ENCODE results near the gene PDZK1IP1. TPM values are rescaled to one million over a fixed set of nuclear protein-coding genes. Genes with fewer than 3 reads are reported as not detected.
A peak's percentile ranks its signal among the peaks of the same experiment; 100 is the strongest.
"Not testable (repeated sequence)": the region's sequence is repeated elsewhere in the genome, so short reads cannot be mapped to it uniquely, and the experiment has no call there.

PDZK1IP1 gene
- total RNA-seq, 1 donor from 2014 or later: 91.1 TPM

DNA sequence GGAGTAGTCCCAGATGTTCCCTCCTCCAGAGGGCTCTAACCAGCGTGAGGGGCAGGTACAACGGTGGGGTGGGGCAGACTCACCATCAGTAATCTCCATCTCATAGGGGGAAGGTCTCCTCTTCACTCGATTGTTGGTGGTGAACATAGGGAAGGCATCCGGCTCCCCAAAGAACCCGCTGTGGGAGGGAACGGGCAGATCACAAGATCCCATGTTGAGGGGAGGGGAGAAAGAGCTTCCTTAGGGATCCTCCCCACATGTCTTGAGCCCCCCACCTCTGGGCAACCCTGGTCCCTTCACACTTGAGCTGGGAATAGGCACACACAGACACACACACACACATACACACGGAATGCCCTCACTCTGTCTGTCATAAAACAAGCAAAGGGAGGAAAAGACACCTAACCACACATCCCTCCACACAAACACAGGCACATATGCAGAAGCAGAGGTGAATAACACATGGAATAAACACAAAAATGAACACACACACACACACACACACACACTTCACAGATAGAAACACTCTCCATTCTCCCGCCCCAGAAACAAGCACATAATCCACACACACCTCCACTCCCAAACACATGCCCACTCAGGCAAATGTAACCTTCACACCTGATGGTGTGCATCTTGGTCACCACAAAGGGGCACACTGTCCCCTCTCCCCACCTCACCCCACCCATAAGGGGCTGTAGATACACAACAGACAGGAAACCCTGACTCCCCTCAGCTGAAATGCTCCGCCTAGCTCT lies 34.3 kb upstream of the PDZK1IP1 start:
- DNase-seq (ENCODE audit: low spot score): no peak

DNA sequence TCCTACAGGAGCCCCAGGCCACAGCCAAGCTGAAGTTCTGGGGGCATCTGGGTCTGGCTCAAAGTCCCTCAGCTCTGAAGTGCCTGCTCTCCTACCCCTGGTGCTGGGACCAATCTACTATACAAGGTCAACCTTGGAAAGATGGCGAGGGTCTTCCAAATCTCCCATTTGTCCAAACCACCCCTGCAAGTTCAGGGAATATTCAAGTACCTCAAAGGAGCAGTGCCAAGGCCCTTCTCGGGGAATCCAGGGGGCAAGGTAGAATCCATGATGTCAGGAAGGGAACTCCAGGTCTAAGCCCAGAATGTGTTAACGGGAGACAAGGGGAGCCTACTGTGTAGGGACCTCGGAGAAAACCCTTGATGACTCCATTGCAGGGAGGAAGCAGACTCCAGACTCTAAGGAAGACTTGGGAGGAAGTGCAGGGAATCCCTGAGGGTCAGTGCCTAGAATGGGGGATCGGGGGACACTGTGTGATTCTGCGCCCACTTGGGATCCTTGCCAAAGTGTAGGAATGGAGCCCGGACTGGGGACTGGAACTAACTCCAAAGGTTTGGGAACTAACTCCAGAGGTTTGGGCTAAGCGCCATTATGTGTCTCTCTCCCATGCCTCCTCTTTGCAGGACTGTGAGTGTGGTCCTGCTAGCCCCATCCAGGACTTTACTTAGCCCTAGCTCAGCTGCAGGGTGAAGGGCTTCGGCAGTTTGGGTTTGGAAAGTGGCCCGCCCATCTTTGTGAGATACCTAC lies 33.5 kb upstream of the PDZK1IP1 start:
- no peak for DNase-seq (ENCODE audit: low spot score)

DNA sequence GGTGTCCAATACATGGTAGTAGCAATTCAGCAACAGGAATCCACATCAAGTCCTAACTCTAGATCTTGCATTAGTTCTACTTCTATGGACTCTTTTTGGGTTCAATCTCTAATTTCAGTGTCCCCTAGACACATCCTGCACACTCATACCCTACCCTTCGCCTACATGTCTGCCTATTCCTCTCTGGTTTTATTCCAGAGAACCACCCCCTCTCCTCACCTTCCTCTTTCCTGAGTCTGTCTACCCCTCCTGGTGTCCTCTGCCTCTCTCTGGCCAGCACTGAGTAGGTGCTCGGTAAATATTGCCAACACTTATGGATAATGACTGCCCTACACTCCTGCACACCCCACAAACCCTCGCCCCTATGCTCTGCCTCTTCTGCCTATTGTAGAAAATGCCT lies 32.6 kb upstream of the PDZK1IP1 start:
- DNase-seq (ENCODE audit: low spot score): no peak

DNA sequence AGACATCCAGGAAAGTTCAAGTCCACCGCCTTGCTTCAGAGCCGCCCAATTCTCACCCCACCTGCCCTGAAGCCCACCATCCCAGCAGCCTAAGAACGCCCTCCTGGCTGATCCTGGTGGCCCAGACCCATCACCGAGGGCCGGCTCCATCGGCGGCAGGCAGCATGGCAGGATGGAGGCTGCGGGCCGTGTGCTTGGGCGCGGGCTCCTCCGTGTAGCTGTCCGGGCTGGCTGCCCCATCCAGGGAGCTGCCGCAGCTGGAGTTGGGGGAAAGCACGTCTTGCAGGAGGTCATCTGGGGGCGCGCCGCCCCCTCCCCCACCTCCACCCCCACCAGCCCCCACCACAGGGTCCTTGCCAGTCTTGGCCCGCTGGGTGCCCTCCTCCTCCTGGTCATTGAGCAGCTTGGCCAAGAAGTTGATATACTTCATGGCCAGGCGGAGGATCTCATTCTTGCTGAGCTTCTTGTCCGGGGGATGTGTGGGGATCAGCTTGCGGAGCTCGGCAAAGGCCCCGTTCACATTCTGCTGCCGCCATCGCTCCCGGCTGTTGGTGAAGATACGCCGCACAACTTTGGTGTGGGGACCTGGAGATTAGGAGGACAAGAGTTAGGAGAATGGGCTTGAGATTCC lies 29.9 kb upstream of the PDZK1IP1 start:
- DNase-seq (ENCODE audit: low spot score): no peak

DNA sequence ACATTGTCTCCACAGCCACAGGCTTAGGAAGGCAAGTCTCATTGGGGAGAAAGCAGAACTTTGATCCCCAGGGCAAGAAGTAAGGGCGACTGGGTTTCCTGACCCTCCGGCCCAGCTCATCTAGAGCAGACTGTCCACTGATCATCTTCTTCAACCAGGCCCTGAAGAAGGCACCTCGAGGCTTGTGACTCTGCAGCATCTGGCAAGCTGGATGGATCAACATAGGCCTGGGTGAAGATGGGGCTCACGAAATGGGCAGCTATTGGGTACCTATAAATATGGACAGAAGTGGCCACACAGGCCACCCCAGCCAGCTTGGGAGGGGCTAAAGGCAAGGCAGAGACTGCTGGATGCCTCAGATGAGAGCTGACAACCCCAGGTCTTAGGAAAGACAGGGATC lies 29.2 kb upstream of the PDZK1IP1 start:
- DNase-seq (ENCODE audit: low spot score): no peak

DNA sequence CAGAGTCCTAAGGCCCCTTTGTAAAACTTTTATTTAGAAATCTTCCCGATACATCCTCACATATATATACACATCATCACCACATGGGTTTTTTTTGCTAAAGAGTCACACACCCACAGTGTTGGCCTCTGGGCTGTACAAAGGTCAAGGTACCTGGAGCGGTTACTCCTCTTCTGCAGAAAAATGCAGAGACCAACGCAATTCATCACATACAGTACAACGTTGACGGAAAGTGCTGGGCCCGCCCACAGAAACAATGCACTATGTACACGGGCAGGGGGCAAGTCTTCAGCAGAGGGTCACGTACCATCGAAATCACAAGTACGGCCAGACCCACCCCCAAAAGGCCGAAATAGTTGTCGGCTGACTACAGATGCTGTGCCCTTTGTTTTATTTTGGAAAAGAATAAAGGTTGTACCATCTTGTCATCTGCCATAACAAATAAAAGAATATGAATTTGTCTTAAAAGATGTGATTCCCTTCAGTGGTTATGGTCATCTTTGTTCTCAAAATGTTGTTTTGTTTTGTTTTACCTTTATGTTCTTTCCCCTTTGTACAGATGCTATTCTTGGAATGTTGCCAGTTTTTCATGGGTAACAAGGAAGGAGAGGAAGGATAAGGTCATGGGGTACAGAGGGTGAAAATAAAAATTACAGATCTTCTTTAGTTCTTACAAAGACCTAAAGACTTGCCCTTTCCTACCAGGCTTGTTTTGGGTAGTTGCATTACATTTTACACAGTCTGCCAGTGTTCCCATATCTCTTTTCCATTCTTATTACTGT lies 26.6 kb upstream of the PDZK1IP1 start:
- no peak for DNase-seq (ENCODE audit: low spot score)

DNA sequence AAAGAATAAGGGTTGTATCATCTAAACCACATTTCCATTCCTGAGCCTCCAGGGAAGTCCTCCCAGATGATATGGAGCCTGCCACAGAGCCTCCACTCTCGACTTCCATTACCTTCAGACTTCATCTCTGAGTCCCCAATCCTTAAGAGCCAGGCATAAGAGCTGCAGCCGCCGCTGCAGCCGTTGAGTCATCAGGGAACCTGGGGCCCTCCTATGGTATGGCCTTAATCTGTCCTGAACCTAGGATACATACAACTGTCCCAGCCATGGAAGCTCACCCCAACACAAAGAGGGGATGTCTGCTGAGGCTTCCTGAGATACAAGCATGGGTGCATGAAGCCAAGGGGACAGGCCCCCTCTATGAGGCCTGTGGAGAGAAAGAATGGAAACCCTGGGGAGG lies 25.9 kb upstream of the PDZK1IP1 start:
- no peak for DNase-seq (ENCODE audit: low spot score)

DNA sequence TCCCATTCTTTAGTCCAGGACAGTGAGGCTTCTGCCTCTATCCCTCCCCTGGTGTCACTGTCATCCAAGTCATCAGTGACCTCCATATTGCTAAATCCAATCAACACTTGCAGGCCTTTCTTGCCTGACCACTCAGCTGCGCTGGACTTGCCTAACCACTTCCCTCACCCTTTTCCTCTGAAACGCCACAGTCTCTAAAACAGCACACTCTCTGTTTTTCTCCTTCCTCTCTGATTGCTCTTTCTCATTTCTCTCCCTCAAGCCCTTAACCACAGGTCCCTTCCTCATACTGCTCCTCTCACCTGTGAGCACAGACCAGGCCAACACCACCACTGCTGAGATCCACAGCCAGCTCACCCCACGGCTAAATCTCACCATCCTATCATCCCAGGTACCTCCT lies 24.7 kb upstream of the PDZK1IP1 start:
- no peak for DNase-seq (ENCODE audit: low spot score)

DNA sequence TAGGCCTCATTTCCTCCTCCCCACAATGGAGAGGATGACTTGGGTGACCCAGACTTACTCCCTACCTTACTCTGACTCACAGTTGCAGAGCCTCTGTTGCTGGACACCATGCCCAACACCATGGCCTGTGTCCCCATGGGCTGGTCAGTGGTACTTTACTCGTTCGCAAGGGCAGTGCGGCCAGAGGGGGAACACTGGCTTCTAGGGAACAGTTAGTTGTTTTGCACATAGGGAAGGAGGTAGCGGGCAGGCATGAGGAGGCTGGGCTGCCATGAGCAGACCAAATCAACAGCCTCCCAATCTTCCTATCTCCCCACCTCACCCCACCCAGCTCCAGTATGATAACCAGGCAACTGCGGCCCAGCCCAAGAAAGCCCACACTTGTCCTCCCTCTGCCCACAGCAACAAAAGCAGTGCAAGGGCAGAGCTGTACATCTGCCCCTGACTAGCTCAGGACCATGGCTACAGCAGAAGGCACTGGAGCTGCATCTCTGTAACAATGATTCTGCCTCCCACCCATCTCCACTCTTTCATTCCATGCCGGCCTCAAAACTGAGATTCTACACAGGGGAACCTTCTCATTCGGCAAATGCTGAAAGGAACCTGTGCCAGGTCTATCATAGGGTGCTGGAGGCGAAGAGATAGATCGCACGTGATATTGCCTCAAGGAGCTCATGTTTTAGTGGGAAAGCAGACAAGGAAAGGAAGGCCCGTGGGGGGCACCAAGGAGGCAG lies 23.6 kb upstream of the PDZK1IP1 start:
- DNase-seq (ENCODE audit: low spot score): no peak

DNA sequence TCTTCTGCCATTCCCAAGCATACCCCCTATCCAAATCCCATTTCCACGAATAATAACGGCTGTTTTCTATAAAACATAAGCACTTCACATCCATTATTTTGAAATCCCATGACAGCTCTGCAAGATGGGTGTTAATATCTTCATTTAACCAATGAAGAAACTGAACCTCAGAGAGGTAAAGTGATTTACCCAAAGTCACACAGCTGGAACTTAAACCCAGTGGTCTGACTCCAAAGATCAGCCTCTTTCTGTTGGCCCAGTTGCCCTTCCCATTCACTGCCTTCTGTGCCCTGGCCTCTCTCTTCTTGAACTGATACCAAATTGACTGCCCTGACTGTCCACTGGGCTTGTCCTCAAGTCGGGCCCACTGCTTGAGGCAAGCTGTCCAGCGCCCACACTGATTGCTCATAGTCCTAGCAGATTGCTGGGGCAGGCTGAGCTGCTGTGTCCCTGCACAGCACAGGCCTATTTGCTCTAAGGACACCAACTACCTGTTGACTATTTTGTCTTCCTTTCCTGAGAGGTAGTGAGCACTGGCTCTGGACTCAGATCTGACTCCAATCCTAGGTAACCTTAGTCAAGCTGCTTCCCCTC lies 22.9 kb upstream of the PDZK1IP1 start:
- no peak for DNase-seq (ENCODE audit: low spot score)

DNA sequence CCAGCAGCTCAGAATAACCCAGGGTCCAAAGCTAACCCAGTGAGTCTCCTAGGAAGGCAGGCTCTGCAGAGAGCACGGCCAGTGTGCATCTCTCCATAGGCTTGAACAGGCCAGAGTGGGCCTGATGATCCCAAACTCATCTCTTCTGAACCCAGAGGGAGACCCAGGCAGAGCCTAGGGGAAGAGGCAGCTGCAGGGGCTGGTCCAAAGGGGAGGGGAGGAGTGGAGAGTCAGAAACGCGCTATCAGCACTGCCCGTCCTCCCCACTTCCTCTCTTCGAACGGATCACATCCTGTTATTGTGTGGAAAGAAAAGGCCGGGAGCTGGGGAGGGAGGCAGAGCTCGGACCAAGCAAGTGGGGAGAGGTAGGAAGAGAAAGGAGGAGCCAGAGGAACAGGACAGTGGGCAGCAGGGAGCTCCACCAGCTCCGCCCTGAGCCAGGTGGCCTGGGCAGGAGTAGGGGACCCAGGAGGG lies 22.0 kb upstream of the PDZK1IP1 start:
- DNase-seq (ENCODE audit: low spot score): peak; percentile 38

DNA sequence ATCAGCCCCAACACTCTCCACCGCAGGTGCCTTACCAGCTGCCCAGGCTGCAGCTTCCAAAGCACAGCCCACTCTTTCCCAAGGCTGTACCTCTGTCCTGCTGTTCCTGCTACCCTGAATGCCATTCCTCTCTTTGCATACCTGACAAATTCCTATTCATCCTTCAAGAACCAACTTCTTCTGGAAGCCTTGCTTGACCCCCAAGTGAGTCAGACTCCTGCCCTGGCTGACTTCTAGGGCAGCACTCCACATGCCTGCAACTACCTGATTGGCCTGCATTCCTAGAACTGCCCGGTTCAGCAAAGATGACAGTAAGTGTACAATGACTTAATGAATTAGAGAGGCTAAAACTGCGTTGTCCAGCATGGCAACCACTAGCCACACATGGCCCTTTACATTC lies 20.8 kb upstream of the PDZK1IP1 start:
- DNase-seq (ENCODE audit: low spot score): no peak

DNA sequence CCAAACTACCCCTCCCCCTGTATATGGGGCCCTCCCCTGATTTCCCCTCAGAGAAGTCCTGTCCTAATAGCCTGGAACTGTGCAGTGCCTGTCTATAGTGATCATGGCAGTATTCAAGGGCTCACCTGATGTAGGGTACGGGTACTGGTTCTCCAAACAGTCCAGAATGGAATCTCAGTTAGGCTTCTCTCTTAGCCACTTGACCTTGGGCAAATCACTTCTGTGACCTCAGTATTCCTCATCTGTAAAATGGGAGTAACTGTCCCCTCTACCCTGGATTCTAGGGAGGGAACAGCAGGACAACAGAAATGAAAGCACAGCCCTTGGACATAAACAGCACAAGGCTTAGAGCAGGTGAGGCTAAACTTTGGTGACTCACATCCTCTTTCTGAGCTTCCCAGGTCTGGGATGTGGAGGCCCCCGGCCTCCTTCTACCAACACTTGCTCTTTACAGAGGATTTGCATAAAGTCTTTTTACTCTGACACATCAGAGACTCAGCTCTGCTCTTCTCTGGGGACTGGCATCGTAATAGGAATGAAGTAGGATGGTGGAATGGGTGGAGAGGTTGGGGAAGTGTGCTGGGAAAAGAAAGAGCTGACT lies 20.0 kb upstream of the PDZK1IP1 start:
- no peak for DNase-seq (ENCODE audit: low spot score)

DNA sequence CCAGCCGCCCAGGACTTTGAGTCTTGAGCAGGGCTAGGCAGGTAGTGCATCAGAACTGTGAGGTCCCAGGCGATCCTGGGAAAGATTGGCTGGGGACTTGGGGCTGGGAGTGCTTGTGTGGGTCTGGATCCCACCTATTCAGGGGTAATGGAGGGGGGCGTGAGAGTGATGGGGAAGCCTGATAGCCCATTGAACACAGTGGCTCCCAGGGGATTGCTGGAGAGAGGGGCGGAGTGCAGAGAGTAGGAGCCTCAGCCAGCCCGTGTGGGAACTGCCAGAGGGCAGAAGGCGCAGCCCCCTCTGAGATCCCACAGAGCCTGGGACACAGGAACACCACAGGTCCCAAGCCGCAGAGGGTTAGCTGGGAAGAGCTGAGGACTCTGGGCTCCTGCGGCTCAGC lies 19.3 kb upstream of the PDZK1IP1 start:
- DNase-seq (ENCODE audit: low spot score): no peak

DNA sequence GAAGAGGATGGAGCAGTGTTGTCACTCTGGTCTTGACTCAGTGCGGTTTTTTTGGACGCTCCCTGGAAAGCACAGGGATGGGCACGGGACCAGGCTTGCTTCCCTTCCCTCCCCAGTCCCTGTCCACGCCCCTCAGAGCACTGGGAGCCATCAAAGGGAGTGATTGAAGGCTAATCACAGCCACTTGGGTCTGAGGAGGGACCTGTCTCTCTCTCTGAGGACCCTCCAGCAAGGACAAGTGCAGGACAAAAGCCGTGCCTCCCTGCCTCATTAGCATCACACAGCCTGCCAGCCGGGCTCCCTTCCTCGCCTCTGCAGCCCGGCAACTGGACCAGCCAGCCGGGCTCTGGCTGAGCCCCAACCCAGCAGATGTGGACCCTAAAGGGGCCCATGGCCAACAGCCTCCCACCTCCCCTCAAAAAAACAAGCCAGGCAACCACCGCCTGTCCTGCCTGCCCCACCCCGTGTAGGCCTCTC lies 18.6 kb upstream of the PDZK1IP1 start:
- DNase-seq (ENCODE audit: low spot score): no peak

DNA sequence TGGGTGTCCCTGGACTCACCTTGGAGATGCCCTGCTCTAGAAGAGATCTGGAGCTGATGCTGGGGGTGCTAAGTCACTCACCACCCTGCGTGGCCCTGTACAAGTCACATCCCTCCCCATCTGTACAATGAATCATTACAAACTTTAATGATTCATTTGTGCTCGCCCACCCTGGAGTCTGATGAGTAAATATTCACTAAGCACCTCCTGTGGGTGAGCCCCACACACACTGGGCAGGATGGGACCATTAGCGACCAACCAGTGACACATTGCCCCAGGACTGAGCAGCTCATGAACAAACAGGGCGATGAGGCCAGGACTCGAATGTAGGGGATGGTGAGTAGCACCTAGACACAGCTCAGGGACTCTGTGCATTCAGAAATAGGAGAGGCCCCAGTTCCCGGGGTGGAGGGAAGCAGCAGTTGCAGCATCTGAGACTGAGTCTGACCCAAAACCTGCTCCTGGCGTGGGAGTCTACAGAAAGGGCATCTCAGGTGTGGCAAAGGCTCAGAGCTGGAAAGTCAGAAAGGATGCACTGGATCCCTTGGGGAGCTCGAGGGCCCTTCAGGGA lies 18.1 kb upstream of the PDZK1IP1 start:
- DNase-seq (ENCODE audit: low spot score): no peak

DNA sequence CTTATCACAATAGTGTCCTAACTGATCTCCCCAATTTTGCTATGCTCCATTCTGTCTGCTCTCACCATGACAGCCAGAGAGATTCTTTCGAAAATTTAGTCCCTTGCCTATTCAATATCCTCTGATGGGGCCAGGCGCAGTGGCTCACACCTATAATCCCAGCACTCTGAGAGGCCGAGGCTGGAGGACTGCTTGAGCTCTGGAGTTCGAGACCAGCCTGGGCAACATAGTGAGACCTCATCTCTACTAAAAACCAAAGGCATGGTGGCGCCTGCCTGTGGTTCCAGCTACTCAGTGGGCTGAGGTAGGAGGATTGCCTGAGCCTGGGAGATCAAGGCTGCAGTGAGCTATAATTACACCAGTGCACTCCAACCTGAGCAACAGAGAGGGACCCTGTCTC lies 16.1 kb upstream of the PDZK1IP1 start:
- DNase-seq (ENCODE audit: low spot score): no peak

DNA sequence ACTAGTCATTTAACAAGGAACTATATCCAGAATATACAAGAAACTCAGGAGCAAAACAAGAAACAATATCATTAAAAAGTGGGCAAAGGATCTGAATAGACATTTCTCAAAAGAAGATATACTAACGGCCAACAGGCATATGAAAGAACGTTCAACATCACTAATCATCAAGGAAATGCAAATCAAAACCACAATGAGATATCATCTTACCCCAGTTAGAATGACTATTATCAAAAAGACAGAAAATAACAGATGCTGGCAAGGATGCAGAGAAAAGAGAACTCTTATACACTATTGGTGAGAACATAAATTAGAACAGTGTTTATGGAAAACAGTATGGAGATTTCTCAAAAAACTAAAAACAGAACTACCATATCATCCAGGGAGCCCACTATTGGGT lies 13.7 kb upstream of the PDZK1IP1 start:
- not testable (repeated sequence) for DNase-seq (ENCODE audit: low spot score)

DNA sequence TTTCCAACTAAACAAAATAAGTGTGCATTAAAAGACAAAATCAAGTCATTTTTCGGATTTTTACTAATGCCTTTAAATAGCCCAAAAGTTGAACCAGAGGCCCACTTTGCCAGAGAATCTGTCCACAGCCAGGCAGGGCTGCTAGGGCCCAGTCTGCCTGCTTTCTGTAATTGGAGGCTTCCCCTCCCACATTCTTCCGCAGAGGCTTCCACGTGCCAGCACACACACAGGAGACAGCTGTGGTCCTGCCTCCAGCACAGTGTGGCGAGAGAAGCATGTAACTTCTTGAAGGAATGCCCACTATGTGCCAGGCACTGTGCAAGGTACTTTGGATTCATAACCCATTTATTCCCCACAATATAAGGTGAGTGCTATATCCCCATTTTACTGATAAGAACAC lies 11.3 kb upstream of the PDZK1IP1 start:
- DNase-seq (ENCODE audit: low spot score): no peak

DNA sequence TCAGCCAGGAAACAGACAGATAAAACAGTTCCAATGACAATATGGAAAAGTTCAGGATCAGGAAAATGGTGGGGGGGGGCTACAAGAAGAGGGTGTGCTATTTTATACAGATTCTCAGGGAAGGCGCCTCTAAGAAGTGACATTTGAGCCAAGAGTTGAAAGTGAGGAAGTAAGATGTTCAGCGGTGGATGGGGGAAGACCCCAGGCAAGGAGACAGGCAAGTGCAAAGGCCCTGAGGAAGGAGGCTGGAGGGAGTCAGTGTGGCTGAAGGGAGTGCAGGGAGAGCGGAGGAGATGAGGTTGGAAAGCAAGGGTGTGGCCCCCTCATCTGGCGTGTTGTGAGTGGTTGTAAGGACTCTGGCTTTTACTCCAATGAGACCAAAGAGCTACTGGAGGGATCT lies 8.4 kb upstream of the PDZK1IP1 start:
- DNase-seq (ENCODE audit: low spot score): no peak

All from mucosa of gallbladder (tissue), 1 donor.